Tibial nerve (tissue), 4 donors: ENCODE results near the gene MAPK8. TPM values are rescaled to one million over a fixed set of nuclear protein-coding genes. Genes with fewer than 3 reads are reported as not detected.

Experiments
- DNase-seq, 2 donors: peaks; one replicate each; pipeline ENCODE4 v3.0.0-alpha.2; 2019; ENCODE audit warnings: low spot score in 2 of 2
- H3K27ac ChIP-seq, 4 donors: fragments of 200-600 bp; sonication (generic) in 3 of 4; one replicate each; pipeline ENCODE4 v1.5.1; 2017 to 2019; ENCODE audit warnings: mild to moderate bottlenecking in 1 of 4
- H3K27me3 ChIP-seq, 2 donors: fragments of 200-600 bp; sonication (generic) in 1 of 2; one replicate each; pipeline versions ENCODE4 v1.5.1 to v1.6.0; 2017 to 2019
- H3K36me3 ChIP-seq, 3 donors: fragments of 200-600 bp; sonication (generic); one replicate each; pipeline ENCODE4 v1.5.1; 2018 to 2019
- H3K4me1 ChIP-seq, 4 donors: fragments of 200-600 bp; sonication (generic) in 3 of 4; one replicate each; pipeline ENCODE4 v1.5.1; 2017 to 2019
- H3K4me3 ChIP-seq, 4 donors: fragments of 200-600 bp; sonication (generic) in 3 of 4; one replicate each; pipeline ENCODE4 v1.5.1; 2017 to 2019; ENCODE audit warnings: mild to moderate bottlenecking in 1 of 4, moderate library complexity in 1 of 4
- H3K9me3 ChIP-seq, 4 donors: fragments of 200-600 bp; sonication (generic) in 3 of 4; one replicate each; pipeline ENCODE4 v1.5.1; 2017 to 2019
- EP300 ChIP-seq, 2 donors: sonication (generic); formaldehyde crosslinking; IDR thresholded peaks; one replicate each; pipeline ENCODE4 v1.6.1; 2017; ENCODE audit warnings: antibody characterized with exemption in 2 of 2, mild to moderate bottlenecking in 1 of 2
- POLR2A ChIP-seq, 2 donors: fragments of 450-650 bp; IDR thresholded peaks; one replicate each; pipeline ENCODE4 v1.6.1; 2017; ENCODE audit warnings: antibody characterized with exemption in 2 of 2, mild to moderate bottlenecking in 2 of 2, moderate library complexity in 2 of 2
- WGBS, 2 donors: methylation state at CpG; one replicate each; pipeline ENCODE4 v1.1.5; 2018; 5-methylcytosine and 5-hydroxymethylcytosine counted together
- total RNA-seq, 4 donors: library from RNA; depleted of rRNA; stranded (reverse); fragments of >200 nt; gene quantifications; one replicate each; pipeline ENCODE4 v1.1.0, GENCODE V29; 2016
- TF ChIP-seq, protein P1 (sequence below), 5 experiments: fragments of 200-600 bp in 3 of 5; fragments of 450-650 bp in 2 of 5; sonication (generic) in 3 of 5; IDR thresholded peaks; one replicate each; pipeline ENCODE4 v1.5.1; 2016 to 2019; ENCODE audit warnings: antibody characterized with exemption in 5 of 5, mild to moderate bottlenecking in 3 of 5, moderate library complexity in 2 of 5

MAPK8 gene
- total RNA-seq, 4 donors from 2014 or later = 53.4 to 65.6 (median 62.2) TPM

DNA sequence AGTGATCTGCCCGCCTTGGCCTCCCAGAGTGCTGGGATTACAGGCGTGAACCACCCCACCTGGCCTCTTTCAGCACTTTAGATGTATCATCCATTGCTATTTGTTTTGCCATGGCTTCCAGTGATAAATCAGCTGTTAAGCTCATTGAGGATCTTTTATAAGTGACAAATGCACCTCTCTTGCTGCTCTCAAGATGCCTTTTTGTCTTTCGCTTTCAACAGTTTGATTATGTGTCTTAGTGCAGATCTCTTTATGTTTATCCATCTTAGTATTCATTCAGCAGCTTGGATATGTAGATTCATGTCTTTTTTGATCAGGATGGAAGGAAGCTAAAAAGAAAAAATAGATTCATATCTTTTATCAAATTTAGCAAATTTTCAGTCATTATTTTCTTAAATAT lies 105.6 kb downstream of the MAPK8 start:
- Histone ChIP-seq H3K9me3 (peaks cover 0 to 20% (median 3%) of the 10 kb centered on the region in 4 donors), H3K27ac (no peak overlapping the region), H3K36me3 (peaks cover 0 to 51% (median 6%) of the 10 kb centered on the region in 3 donors), H3K4me3 (no peak overlapping the region), H3K27me3 (no peaks in the 10 kb centered on the region), H3K4me1 (no peaks in the 10 kb centered on the region)
- TF ChIP-seq EP300 (IDR thresholded peaks at IDR 0.05) (no peak), POLR2A (IDR thresholded peaks at IDR 0.05) (no peak)
- TF ChIP-seq, protein P1, sequence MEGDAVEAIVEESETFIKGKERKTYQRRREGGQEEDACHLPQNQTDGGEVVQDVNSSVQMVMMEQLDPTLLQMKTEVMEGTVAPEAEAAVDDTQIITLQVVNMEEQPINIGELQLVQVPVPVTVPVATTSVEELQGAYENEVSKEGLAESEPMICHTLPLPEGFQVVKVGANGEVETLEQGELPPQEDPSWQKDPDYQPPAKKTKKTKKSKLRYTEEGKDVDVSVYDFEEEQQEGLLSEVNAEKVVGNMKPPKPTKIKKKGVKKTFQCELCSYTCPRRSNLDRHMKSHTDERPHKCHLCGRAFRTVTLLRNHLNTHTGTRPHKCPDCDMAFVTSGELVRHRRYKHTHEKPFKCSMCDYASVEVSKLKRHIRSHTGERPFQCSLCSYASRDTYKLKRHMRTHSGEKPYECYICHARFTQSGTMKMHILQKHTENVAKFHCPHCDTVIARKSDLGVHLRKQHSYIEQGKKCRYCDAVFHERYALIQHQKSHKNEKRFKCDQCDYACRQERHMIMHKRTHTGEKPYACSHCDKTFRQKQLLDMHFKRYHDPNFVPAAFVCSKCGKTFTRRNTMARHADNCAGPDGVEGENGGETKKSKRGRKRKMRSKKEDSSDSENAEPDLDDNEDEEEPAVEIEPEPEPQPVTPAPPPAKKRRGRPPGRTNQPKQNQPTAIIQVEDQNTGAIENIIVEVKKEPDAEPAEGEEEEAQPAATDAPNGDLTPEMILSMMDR (IDR thresholded peaks at IDR 0.05) = no peak
- WGBS, 2 donors = 96 to 100% methylated on average over 3 of the region's 3 CpGs
- DNase-seq = no peak

DNA sequence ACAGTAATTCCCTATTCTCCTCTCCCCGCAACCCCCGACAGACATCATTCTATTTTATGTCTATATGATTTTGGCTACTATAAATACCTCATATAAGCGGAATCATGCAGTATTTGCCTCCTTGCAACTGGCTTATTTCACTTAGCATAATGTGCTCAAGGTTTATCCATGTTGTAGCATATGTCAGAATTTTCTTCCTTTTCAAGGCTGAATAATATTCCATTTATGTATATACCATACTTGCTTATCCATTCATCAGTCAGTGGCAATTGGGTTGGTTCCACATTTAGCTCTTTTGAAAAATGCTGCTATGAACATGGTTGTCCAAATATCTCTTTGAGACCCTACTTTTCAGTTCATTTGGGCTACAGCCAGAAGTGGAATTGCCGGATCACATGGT lies 106.5 kb downstream of the MAPK8 start:
- Histone ChIP-seq H3K4me1 (no peaks in the 10 kb centered on the region), H3K36me3 (peaks cover 0 to 51% (median 6%) of the 10 kb centered on the region in 3 donors), H3K9me3 (peaks cover 0 to 20% (median 3%) of the 10 kb centered on the region in 4 donors), H3K27me3 (no peaks in the 10 kb centered on the region), H3K27ac (no peak overlapping the region), H3K4me3 (no peak overlapping the region)
- DNase-seq = no peak
- 95 to 98% methylated on average over 4 of the region's 4 CpGs for WGBS, 2 donors
- TF ChIP-seq EP300 (IDR thresholded peaks at IDR 0.05) (no peak), POLR2A (IDR thresholded peaks at IDR 0.05) (no peak)
- TF ChIP-seq, protein P1 (IDR thresholded peaks at IDR 0.05) = no peak

DNA sequence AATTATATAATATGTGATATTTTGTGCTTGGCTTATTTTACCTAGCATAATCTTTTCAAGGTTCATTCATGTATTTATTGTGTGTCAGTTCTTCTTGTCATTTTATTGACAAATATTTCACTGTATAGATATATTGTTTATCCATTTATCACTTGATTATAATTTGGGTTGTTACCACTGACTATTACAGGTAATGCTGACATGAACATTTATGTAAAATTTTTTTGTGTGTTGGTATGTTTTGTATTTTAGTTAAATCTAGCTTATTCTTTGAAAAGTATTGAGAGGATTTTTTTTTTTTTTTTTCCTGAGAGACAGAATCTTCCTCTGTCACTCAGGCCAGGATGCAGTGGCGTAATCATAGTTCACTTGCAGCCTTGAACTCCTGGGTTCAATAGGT lies 107.7 kb downstream of the MAPK8 start:
- no peaks in the 10 kb centered on the region for H3K4me1 ChIP-seq
- no peak overlapping the region for H3K27ac ChIP-seq
- TF ChIP-seq, protein P1 (IDR thresholded peaks at IDR 0.05) = no peak
- TF ChIP-seq POLR2A (IDR thresholded peaks at IDR 0.05) = no peak
- TF ChIP-seq EP300 (IDR thresholded peaks at IDR 0.05) = no peak
- peaks cover 0 to 20% (median 3%) of the 10 kb centered on the region in 4 donors for H3K9me3 ChIP-seq
- WGBS, 2 donors = 95 to 96% methylated on average over 1 of the region's 1 CpG
- peaks cover 0 to 42% (median 6%) of the 10 kb centered on the region in 3 donors for H3K36me3 ChIP-seq
- no peak overlapping the region for H3K4me3 ChIP-seq
- no peaks in the 10 kb centered on the region for H3K27me3 ChIP-seq
- DNase-seq = no peak

DNA sequence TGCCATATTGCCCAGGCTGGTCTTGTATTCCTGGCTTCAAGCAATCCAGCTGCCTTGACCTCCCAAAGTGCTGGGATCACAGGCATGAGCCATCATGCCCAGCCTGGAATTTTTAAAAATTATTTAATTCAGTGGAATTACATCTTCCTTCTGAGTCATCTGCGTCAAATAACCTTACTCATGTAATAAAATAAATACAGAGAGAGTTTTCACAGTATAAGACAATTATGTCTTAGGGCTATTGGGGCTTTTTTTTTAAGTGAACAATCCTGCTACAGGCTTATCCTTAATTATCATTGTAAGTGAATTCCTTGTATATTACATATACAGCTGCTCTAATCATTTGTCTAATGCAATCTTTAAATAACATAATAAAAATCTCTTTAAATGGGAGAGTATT lies 108.3 kb downstream of the MAPK8 start:
- TF ChIP-seq POLR2A (IDR thresholded peaks at IDR 0.05) (no peak), EP300 (IDR thresholded peaks at IDR 0.05) (no peak)
- TF ChIP-seq, protein P1 (IDR thresholded peaks at IDR 0.05) = no peak
- no peak overlapping the region for H3K4me3 ChIP-seq
- H3K9me3 ChIP-seq = peaks cover 0 to 20% (median 3%) of the 10 kb centered on the region in 4 donors
- DNase-seq = no peak
- H3K27ac ChIP-seq = no peak overlapping the region
- 93 to 96% methylated on average over 1 of the region's 1 CpG for WGBS, 2 donors
- H3K27me3 ChIP-seq = no peaks in the 10 kb centered on the region
- no peaks in the 10 kb centered on the region for H3K4me1 ChIP-seq
- peaks cover 0 to 36% (median 6%) of the 10 kb centered on the region in 3 donors for H3K36me3 ChIP-seq

DNA sequence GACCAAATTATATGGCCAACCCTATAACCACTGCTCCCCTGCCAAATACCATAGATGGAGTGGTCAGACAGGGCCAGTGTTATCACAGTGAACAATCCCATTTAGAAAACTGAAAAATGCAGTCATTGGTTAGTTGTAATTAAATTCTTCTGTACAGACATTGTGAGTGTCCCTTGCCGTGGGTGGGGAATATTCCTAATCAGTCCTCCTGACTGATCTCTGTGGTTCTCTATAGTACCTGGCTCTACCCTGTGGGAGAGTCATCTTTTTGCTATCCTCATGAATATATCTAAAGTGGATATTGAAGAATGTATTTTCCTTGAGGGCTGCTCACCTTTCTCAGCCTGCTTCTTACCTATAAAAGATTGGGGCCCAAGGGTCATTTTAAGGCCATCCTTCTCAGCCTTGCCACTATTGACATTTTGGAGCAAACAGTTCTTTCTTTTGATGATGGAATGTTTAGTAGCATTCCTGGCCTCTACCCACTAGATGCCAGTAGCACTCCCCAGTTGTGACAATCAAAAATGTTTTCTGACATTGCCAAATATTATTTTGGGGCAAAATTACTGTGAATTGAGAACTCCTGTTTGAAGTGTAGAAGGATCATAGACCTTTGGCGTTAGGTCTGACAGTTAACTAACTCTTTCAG lies 110.2 kb downstream of the MAPK8 start:
- no peak overlapping the region for H3K4me3 ChIP-seq
- H3K36me3 ChIP-seq = peaks cover 0 to 20% (median 6%) of the 10 kb centered on the region in 3 donors
- 57 to 61% methylated on average over 2 of the region's 2 CpGs for WGBS, 2 donors
- TF ChIP-seq, protein P1 (IDR thresholded peaks at IDR 0.05) = no peak
- TF ChIP-seq POLR2A (IDR thresholded peaks at IDR 0.05) = no peak
- TF ChIP-seq EP300 (IDR thresholded peaks at IDR 0.05) = no peak
- no peak for DNase-seq
- H3K27ac ChIP-seq = no peak overlapping the region
- H3K9me3 ChIP-seq = peaks cover 0 to 14% (median 3%) of the 10 kb centered on the region in 4 donors
- no peaks in the 10 kb centered on the region for H3K4me1 ChIP-seq
- H3K27me3 ChIP-seq = no peaks in the 10 kb centered on the region
